ENCODE results near the gene ACTG2. TPM values are rescaled to one million over a fixed set of nuclear protein-coding genes. Genes with fewer than 3 reads are reported as not detected.

ACTG2 gene
- total and polyA plus RNA-seq, 4 donors = 5.3 to 21.0 (median 6.2) TPM

Small RNA genes lying within 50 kb of the gene (small RNA-seq; reads per million reads assigned to genes)
- not detected for gene RNA5SP97 (ENCODE audit: low replicate concordance)

Other genes starting within 250 kb of the ACTG2 start
- 10 to 100 TPM; 31.3 to 34.9 TPM for gene TPRKB, start 155.7 kb upstream of the ACTG2 start, total RNA-seq
- 10 to 100 TPM; 55.4 to 55.7 TPM for gene TPRKB, start 155.7 kb upstream of the ACTG2 start, polyA plus RNA-seq (ENCODE audit: insufficient read length in 2 of 2)
- 10 to 100 TPM; 24.5 to 29.9 TPM for gene DUSP11, start 112.9 kb upstream of the ACTG2 start, total RNA-seq
- gene DUSP11, start 112.9 kb upstream of the ACTG2 start, polyA plus RNA-seq (ENCODE audit: insufficient read length in 2 of 2) = 10 to 100 TPM; 18.9 to 22.1 TPM
- gene C2orf78, start 108.8 kb upstream of the ACTG2 start, total RNA-seq = not detected
- gene C2orf78, start 108.8 kb upstream of the ACTG2 start, polyA plus RNA-seq (ENCODE audit: insufficient read length in 2 of 2) = not detected
- 10 to 100 TPM; 34.7 to 51.3 TPM for gene STAMBP, start 64.0 kb upstream of the ACTG2 start, total RNA-seq
- 10 to 100 TPM; 71.9 to 86.9 TPM for gene STAMBP, start 64.0 kb upstream of the ACTG2 start, polyA plus RNA-seq (ENCODE audit: insufficient read length in 2 of 2)
- gene DGUOK, start 33.9 kb downstream of the ACTG2 start, total RNA-seq = 10 to 100 TPM; 30.5 to 64.9 TPM
- 10 to 100 TPM; 85.4 to 89.0 TPM for gene DGUOK, start 33.9 kb downstream of the ACTG2 start, polyA plus RNA-seq (ENCODE audit: insufficient read length in 2 of 2)
- gene TET3, start 91.9 kb downstream of the ACTG2 start, total RNA-seq = 10 to 100 TPM; 12.5 to 13.1 TPM
- gene TET3, start 91.9 kb downstream of the ACTG2 start, polyA plus RNA-seq (ENCODE audit: insufficient read length in 2 of 2) = 10 to 100 TPM; 15.9 to 19.2 TPM